HS-27A (cell line): ENCODE results near the gene ACSS3.
"Not testable (repeated sequence)": the region's sequence is repeated elsewhere in the genome, so short reads cannot be mapped to it uniquely, and the experiment has no call there.

ENCODE experiments used
- DNase-seq: peaks from one replicate; pipeline ENCODE4 v3.0.0-alpha.2; 2012; ENCODE audit warnings: low read depth, missing footprints

The ACSS3 gene

DNA sequence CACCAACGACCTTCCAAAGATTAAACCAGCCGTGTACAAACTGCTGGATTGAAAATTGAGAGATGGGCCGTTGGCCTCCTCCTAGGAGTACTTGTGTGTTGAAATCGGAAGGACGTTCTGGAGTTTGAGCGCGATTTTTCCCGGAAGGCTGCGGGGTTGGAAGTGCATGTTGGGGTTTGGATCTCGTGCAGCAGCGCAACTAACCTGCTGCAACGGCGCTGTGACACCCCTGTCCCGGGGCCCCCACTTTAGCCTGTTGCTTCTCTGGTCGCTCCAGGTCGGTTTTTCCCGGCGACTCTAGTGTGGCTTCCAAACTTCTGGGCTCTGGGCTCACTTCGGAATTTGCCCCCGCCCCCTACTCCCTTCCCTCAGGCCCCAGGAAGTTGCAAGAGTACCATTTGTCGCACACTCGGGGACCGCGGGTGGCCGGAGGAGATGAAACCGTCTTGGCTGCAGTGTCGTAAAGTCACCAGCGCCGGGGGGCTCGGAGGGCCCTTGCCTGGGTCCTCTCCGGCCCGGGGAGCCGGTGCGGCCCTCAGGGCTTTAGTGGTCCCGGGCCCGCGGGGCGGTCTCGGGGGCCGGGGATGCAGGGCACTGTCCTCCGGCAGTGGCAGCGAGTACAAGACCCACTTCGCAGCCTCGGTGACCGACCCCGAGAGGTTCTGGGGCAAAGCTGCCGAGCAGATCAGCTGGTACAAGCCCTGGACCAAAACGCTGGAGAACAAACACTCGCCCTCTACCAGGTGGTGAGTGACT is at the start of gene ACSS3:
ACSS3 (plus strand) TSS at position 394 of the 756 bp plus-strand sequence; CDS start at position 436, 42 bp downstream.
- no peak for DNase-seq

- no peak for DNase-seq
Observed at GRCh38 chr12:81034926-81035325, 43.0 kb upstream of the ACSS3 start.

DNA sequence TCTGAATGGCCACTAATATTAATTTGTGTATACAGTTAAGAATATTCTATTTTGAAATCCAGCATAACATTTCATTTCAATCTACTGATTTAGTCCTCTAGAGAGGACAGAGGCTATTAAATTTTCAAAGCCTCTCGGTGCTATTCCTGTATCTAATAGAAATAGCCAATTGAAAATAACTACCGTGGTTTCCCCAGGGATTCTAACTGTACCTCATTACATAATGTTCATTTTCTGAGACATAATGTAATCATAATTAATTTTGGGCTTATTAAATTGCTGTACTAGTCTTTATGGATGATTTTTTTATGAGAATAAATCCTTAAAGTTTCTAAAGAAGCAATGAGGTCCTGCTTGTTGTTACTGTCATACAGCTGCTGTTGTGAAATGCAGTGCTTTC is 38.6 kb upstream of the ACSS3 start:
- no peak for DNase-seq

GRCh38 chr12:81043979-81044740 is 33.7 kb upstream of the ACSS3 start:
- DNase-seq: no peak

- not testable (repeated sequence) for DNase-seq
Observed at GRCh38 chr12:81064971-81065370, 12.9 kb upstream of the ACSS3 start.

GRCh38 chr12:81070846-81071245 is 7.0 kb upstream of the ACSS3 start:
- no peak for DNase-seq

GRCh38 chr12:81075539-81075938 is 2.3 kb upstream of the ACSS3 start:
- no peak for DNase-seq

DNA sequence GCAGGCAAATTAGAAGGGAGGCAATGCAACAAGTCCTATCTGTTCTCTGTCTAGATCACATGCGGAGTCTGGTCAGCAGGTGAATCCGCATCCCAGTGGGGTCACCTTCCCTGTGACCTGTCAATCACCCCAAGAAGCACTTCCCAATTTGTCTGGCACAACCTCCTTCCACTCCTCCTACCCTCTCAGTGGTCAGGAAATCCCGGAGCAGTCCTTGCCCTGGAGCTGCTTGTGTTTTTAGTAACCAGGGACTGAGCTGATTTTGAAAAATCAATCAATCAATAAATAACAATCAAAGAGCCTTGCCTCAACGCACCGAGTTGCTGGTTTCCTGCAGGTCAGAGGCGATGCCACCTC is 572 bp upstream of the ACSS3 start:
- no peak for DNase-seq

DNA sequence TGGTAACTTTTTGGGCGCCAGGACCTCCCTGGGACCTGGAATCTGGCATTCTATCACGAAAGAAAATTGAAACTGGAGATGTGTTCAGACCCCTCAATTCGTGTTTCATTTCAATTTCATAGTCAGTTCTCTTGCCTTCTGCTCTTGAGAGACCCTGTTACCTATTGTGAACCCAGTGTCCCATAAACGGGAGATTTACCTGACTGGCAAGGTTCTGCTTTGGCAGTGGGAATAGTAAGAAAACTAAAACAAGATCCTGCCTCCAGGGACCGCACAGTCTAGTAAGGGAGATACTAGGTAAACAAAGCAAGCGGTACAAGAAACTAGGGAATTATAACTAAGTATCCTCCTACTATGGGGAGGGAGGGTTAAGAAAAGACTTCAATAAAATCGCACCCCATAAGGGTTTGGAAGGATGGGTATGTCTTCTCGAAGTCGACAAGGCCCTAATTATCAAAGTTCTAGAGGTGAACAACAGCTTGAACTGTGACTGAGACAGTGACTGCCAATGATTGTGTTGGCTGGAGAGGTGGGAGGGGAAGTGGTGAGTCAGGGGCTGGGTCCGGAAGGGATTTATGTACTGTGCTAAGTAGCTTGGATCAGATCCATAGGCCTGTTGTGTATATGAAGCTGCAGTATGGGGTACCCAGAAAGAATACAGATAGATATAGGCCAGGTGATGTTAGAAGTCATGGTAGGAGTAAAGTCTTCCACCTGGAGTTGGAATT is 754 bp downstream of the ACSS3 start:
- no peak for DNase-seq

GRCh38 chr12:81079280-81080076 is 1.6 kb downstream of the ACSS3 start:
- DNase-seq: no peak

DNA sequence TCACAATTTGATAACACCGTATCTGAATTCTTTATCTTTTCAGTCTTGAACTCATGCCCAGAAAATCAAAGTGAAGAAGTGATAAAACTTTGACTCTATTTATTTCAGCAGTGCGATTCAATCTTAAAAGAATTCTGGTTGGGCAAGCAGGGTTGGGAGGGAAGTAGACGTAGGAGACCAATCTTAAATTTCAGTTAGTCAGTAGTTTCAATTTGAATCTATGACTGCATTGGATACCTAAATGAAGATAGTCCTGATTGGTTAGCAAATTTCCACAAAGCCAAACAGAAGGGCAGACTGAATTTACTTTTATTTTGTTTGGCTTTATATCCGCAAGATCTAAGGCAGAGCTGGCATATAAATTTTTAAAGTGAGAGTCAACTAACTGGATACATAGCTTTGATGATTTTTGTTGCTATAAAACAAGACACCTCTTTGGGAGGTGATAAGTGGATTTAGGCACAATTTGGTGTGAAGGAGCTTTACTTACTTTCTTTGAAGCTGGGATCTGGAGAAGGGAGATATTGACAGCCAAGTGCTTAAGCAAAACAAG is 2.6 kb downstream of the ACSS3 start:
- no peak for DNase-seq

DNA sequence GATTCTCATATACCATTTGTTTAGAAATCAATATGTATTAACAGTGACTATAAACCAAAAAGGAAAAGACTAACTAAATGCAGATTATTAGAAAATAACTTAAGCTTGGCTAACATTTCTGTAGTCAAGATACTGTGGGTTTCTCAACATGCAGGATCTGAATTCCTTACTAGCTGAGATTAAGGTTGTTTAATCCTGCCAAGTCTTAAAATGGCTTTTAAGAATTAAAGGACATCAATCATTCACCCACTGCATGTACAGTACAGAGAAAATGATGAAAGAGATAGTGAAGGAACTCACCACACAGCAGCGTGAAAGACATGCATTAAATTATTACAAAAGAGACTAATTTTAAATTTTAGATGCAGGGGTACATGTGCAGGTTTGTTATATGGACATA is 3.8 kb downstream of the ACSS3 start:
- DNase-seq: no peak

DNA sequence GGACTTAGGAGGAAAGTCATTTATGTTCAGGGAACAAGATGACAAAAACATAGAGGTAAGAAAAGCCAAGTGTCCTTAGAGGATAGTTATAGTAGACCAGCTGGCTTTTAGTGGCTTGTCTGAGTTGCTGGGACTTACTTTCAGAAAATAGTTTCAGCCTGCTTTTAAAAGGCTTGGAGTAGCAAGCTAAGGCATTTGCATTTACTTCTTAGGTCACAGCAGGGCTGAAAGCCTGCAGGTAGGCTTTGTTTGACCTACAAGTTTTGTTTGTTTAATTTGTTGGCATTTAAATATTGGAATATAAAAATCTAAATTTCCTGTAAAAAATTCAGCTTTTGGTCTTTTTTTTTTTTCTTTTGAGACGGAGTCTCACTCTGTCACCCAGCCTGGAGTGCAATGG is 5.1 kb downstream of the ACSS3 start:
- DNase-seq: no peak

- DNase-seq: no peak
Observed at GRCh38 chr12:81083906-81084513, 6.1 kb downstream of the ACSS3 start.

- no peak for DNase-seq
Observed at GRCh38 chr12:81084811-81085350, 7.0 kb downstream of the ACSS3 start.

- DNase-seq: no peak
Observed at GRCh38 chr12:81085832-81086231, 8.0 kb downstream of the ACSS3 start.

- no peak for DNase-seq
Observed at GRCh38 chr12:81086342-81086741, 8.5 kb downstream of the ACSS3 start.

GRCh38 chr12:81088221-81088620 is 10.3 kb downstream of the ACSS3 start:
- no peak for DNase-seq

- no peak for DNase-seq
Observed at GRCh38 chr12:81089412-81089811, 11.5 kb downstream of the ACSS3 start.

- no peak for DNase-seq
Observed at GRCh38 chr12:81092053-81092452, 14.2 kb downstream of the ACSS3 start.
